ENCODE measurements around the gene MAP9. TPM values are rescaled to one million over a fixed set of nuclear protein-coding genes. Genes with fewer than 3 reads are reported as not detected.
"Not testable (repeated sequence)": the region's sequence is repeated elsewhere in the genome, so short reads cannot be mapped to it uniquely, and the experiment has no call there.

MAP9 gene
- total RNA-seq, 1 experiment from 2014 or later: 3.3 TPM

- peak; percentile 29 for DNase-seq (ENCODE audit: low read depth)
Measured at GRCh38 chr4:155353923-155354540, 22.7 kb downstream of the MAP9 start.

GRCh38 chr4:155342142-155342541 lies 34.6 kb downstream of the MAP9 start:
- peak; percentile 42 for DNase-seq (ENCODE audit: low read depth)

GRCh38 chr4:155339999-155340398 lies 36.8 kb downstream of the MAP9 start:
- DNase-seq (ENCODE audit: low read depth): no peak

- no peak for DNase-seq (ENCODE audit: low read depth)
Measured at GRCh38 chr4:155339588-155339987, 37.2 kb downstream of the MAP9 start.

GRCh38 chr4:155338196-155338595 lies 38.6 kb downstream of the MAP9 start:
- peak; percentile 64 for DNase-seq (ENCODE audit: low read depth)

- DNase-seq (ENCODE audit: low read depth): no peak
Measured at GRCh38 chr4:155336242-155336641, 40.5 kb downstream of the MAP9 start.

- DNase-seq (ENCODE audit: low read depth): no peak
Measured at GRCh38 chr4:155331478-155331877, 45.3 kb downstream of the MAP9 start.

GRCh38 chr4:155322782-155323181 lies 54.0 kb downstream of the MAP9 start:
- no peak for DNase-seq (ENCODE audit: low read depth)

GRCh38 chr4:155321006-155321405 lies 55.8 kb downstream of the MAP9 start:
- DNase-seq (ENCODE audit: low read depth): no peak

- DNase-seq (ENCODE audit: low read depth): no peak
Measured at GRCh38 chr4:155319516-155319915, 57.2 kb downstream of the MAP9 start.

- not testable (repeated sequence) for DNase-seq (ENCODE audit: low read depth)
Measured at GRCh38 chr4:155312027-155312426, 64.7 kb downstream of the MAP9 start.

- DNase-seq (ENCODE audit: low read depth): no peak
Measured at GRCh38 chr4:155307731-155308277, 69.0 kb downstream of the MAP9 start.

GRCh38 chr4:155305619-155306018 lies 71.1 kb downstream of the MAP9 start:
- no peak for DNase-seq (ENCODE audit: low read depth)

- DNase-seq (ENCODE audit: low read depth): no peak
Measured at GRCh38 chr4:155304375-155304774, 72.4 kb downstream of the MAP9 start.

GRCh38 chr4:155299103-155299502 lies 77.7 kb downstream of the MAP9 start:
- no peak for DNase-seq (ENCODE audit: low read depth)

Other genes starting within 250 kb of the MAP9 start
- gene NPY2R, start 168.3 kb downstream of the MAP9 start, total RNA-seq (2014; rRNA removed): not detected in 2 replicates